Adrenal gland (tissue), 19 donors: ENCODE results near the gene RASL10B. TPM values are rescaled to one million over a fixed set of nuclear protein-coding genes. Genes with fewer than 3 reads are reported as not detected.

Experiments
- DNase-seq, 7 donors: peaks; one replicate each; pipeline ENCODE4 v3.0.0-alpha.2; 2019 to 2020
- H3K27ac ChIP-seq, 5 donors: fragments of 200-600 bp; sonication (generic) in 4 of 5; 1 replicate in 3 of 5; 2 replicates in 2 of 5; pipeline versions ENCODE4 v1.5.1 to v1.8.0; 2016 to 2020; ENCODE audit warnings: mild to moderate bottlenecking in 1 of 5
- H3K27me3 ChIP-seq: fragments of 200-600 bp; 2 replicates; pipeline ENCODE4 v1.8.0; 2021
- H3K36me3 ChIP-seq, 2 donors: fragments of 200-600 bp; replicated peaks in 1 of 2; 1 replicate in 1 of 2; 2 replicates in 1 of 2; pipeline versions ENCODE4 v1.5.1 to v1.8.0; 2018 to 2022
- H3K4me1 ChIP-seq, 2 donors: fragments of 200-600 bp; replicated peaks in 1 of 2; 1 replicate in 1 of 2; 2 replicates in 1 of 2; pipeline versions ENCODE4 v1.5.1 to v1.8.0; 2018 to 2021
- H3K4me3 ChIP-seq, 4 donors: fragments of 200-600 bp; sonication (generic) in 3 of 4; one replicate each; pipeline ENCODE4 v1.5.1; 2016 to 2018
- H3K9me3 ChIP-seq, 3 donors: fragments of 200-600 bp; sonication (generic) in 1 of 3; replicated peaks in 1 of 3; 1 replicate in 2 of 3; 2 replicates in 1 of 3; pipeline versions ENCODE4 v1.5.1 to v1.8.0; 2016 to 2021
- POLR2A ChIP-seq, 2 donors: fragments of 450-650 bp; IDR thresholded peaks; one replicate each; pipeline ENCODE4 v1.6.1; 2017; ENCODE audit warnings: antibody characterized with exemption in 2 of 2, mild to moderate bottlenecking in 2 of 2, moderate library complexity in 1 of 2
- WGBS, 4 donors: extraction: QIAGEN DNeasy Blood & Tissue Kit in 2 of 4; methylation state at CpG; one replicate each; pipeline versions ENCODE4 v1.1.5 to v1.1.7; 2013 to 2017; 5-methylcytosine and 5-hydroxymethylcytosine counted together
- intact Hi-C, 2 donors: fragments of 100-400 bp; cut with DNase I; formaldehyde crosslinking; loops; one replicate each; pipeline versions ENCODE4 v1.14.1 to v1.15.0; 2022 to 2023
- long read RNA-seq, 10 donors: library from polyadenylated mRNA in 3 of 10; unstranded in 2 of 10; stranded (forward) in 1 of 10; transcript quantifications; one replicate each; pipeline ENCODE4 v2.0.0 and lab custom pipeline, GENCODE V29; 2021 to 2026
- polyA plus RNA-seq, 3 donors: library from polyadenylated mRNA; stranded (reverse); fragments of 200-250 nt in 2 of 3; fragments of 350-450 nt in 1 of 3; fragmentation: Illumina TruSeq in 1 of 3; extraction: RNeasy Lipid Tissue Mini Kit (QIAGEN cat#74804) in 1 of 3; gene quantifications; one replicate each; pipeline ENCODE4 v1.2.3, GENCODE V29; 2013 to 2014
- total RNA-seq, 9 donors: library from RNA; depleted of rRNA in 4 of 9; stranded (reverse); fragments of >200 nt in 4 of 9; fragments of 120-200 nt in 1 of 9; fragmentation: NEBNext Ultra II Directional in 1 of 9; extraction: Animal tissue kit (Norgen Biotek cat#: 25700) in 1 of 9; gene quantifications; one replicate each; pipeline versions ENCODE4 v1.1.0 to v1.2.4, GENCODE V29; 2013 to 2023
- TF ChIP-seq, protein P1 (sequence below), 6 experiments: fragments of 450-650 bp in 4 of 6; fragments of 200-600 bp in 2 of 6; sonication (generic) in 1 of 6; IDR thresholded peaks; 1 replicate in 5 of 6; 2 replicates in 1 of 6; pipeline versions ENCODE4 v1.5.1 to v1.8.0; 2016 to 2021; ENCODE audit warnings: antibody characterized with exemption in 6 of 6, mild to moderate bottlenecking in 2 of 6, moderate library complexity in 1 of 6
- donor health status: healthy with polysubstance abuse.
- donor health status: Bipolar disorder and iron deficiency.
- donor health status: DM: yes; HTN: yes; CAD: no.
- donor health status: DM: no; HTN: no; CAD: no.
- donor health status: DM: no; HTN: no; CAD: no.
- donor health status: DM: yes; HTN: yes; CAD: no.

Gene RASL10B, protein sequence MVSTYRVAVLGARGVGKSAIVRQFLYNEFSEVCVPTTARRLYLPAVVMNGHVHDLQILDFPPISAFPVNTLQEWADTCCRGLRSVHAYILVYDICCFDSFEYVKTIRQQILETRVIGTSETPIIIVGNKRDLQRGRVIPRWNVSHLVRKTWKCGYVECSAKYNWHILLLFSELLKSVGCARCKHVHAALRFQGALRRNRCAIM
- total RNA-seq: 1 to 10 TPM; 1.1 to 8.1 (median 3.8) TPM
- 1 to 10 TPM; 1.4 to 1.7 (median 1.5) TPM for polyA plus RNA-seq
- long read RNA-seq, donor 1: 0 reads
- long read RNA-seq, donor 2, partial matches to known transcripts: 0 of 2 reads
- long read RNA-seq, donor 2, other reads (novel, unspliced or antisense): 0 of 2 reads
- long read RNA-seq, donor 3, partial matches to known transcripts: 0 of 1 reads
- long read RNA-seq, donor 3, other reads (novel, unspliced or antisense): 0 of 1 reads
- long read RNA-seq, donor 4: 0 reads
- long read RNA-seq, donor 5, transcript RASL10B-201 (4 exons, 3,205 nt): major isoform, 19 of 20 reads
- long read RNA-seq, donor 5, partial matches to known transcripts: 0 of 20 reads
- long read RNA-seq, donor 5, other reads (novel, unspliced or antisense): 1 of 20 reads
- long read RNA-seq, donor 6: 0 reads
- long read RNA-seq, donor 7: 0 reads
- long read RNA-seq, donor 8, partial matches to known transcripts: 0 of 1 reads
- long read RNA-seq, donor 8, other reads (novel, unspliced or antisense): 0 of 1 reads
- long read RNA-seq, donor 9, partial matches to known transcripts: 0 of 3 reads
- long read RNA-seq, donor 9, other reads (novel, unspliced or antisense): 0 of 3 reads
- long read RNA-seq, donor 10, partial matches to known transcripts: 0 of 1 reads
- long read RNA-seq, donor 10, other reads (novel, unspliced or antisense): 0 of 1 reads

DNA sequence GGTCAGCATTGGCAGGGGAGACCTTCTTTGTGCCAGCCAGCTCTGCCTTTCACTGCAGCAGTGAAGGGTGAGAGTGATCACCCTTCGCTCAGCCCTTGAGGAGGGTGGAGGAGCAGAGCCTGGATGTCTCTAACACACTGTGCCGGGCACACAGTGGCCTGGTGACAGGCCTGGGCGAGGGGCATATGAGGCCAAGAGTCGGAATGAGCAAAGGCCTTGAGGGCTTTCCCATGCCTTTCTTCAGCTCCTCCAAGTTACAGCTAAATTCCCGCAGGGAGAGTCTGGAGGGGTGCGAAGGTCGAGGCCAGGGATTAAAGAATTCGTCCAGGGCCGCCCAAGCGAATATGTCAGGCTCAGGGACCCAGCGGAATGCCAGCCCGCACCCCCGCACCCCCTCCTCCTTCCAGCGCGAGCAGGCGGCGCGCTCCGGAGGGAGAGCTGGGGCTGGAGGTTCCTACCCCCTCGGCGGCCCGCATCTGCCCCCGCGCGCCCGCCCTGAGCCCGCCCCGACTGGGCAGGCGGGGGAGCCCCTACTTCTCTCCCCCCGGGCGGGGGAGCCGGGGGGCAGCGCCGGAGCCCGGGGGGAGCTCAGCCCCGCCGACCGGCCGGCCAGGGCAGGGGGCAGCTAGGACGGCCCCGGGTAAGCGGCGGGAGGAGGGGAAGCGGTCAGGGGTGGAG, at the start of gene RASL10B:
Gene RASL10B (plus strand): TSS at position 401 of the 678 bp plus-strand sequence. CDS start 3,546 bp downstream, outside the sequence.
- Histone ChIP-seq H3K27ac (peak within 1 kb of the TSS in 1 of 5 donors; percentile 15), H3K27me3 (no peaks in the 10 kb centered on the region), H3K4me3 (peak within 1 kb of the TSS in 2 of 4 donors; percentile 65 to 77), H3K4me1 (peaks cover 6 to 8% of the 10 kb centered on the region in 2 donors), H3K9me3 (no peaks in the 10 kb centered on the region), H3K36me3 (peaks cover 0 to 1% of the 10 kb centered on the region in 2 donors)
- TF ChIP-seq, protein P1, sequence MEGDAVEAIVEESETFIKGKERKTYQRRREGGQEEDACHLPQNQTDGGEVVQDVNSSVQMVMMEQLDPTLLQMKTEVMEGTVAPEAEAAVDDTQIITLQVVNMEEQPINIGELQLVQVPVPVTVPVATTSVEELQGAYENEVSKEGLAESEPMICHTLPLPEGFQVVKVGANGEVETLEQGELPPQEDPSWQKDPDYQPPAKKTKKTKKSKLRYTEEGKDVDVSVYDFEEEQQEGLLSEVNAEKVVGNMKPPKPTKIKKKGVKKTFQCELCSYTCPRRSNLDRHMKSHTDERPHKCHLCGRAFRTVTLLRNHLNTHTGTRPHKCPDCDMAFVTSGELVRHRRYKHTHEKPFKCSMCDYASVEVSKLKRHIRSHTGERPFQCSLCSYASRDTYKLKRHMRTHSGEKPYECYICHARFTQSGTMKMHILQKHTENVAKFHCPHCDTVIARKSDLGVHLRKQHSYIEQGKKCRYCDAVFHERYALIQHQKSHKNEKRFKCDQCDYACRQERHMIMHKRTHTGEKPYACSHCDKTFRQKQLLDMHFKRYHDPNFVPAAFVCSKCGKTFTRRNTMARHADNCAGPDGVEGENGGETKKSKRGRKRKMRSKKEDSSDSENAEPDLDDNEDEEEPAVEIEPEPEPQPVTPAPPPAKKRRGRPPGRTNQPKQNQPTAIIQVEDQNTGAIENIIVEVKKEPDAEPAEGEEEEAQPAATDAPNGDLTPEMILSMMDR (IDR thresholded peaks at IDR 0.05): no peak
- no peak for TF ChIP-seq POLR2A (IDR thresholded peaks at IDR 0.05)
- DNase-seq: peak; percentile 56 to 72 (median 62)
- 3 to 29% (median 13%) methylated on average over 4 to 44 of the region's 44 CpGs for WGBS, 4 donors
- intact Hi-C loops: no loop called here

DNA sequence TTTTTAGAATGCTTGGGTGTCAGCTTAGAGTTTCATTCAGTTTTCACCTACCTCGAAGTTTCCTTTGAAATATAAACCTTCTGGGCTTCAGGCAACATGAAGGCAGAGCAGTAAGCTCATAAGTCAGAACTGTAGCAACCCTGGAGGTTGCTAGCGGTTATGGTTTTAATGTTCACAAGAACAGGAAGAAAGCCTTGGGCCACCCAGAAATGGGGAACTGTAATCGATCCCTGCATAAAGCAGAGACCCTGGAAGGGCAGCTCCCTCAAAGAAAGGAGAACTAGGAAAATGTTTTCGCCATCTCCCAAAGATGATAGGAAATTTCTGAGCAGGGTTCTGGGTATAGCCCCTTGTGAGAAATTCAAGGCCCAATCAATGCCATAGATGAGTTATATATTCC, 47.8 kb upstream of the RASL10B start:
- TF ChIP-seq, protein P1 (IDR thresholded peaks at IDR 0.05): no peak
- Histone ChIP-seq H3K36me3 (peaks cover 0 to 18% of the 10 kb centered on the region in 2 donors), H3K27ac (no peak overlapping the region), H3K27me3 (no peaks in the 10 kb centered on the region), H3K4me1 (no peaks in the 10 kb centered on the region), H3K9me3 (no peaks in the 10 kb centered on the region), H3K4me3 (no peak overlapping the region)
- DNase-seq: peak in 1 of 7 donors; percentile 13
- WGBS, 4 donors: 71 to 81% (median 73%) methylated on average over 4 of the region's 4 CpGs
- intact Hi-C loops: no loop called here

DNA sequence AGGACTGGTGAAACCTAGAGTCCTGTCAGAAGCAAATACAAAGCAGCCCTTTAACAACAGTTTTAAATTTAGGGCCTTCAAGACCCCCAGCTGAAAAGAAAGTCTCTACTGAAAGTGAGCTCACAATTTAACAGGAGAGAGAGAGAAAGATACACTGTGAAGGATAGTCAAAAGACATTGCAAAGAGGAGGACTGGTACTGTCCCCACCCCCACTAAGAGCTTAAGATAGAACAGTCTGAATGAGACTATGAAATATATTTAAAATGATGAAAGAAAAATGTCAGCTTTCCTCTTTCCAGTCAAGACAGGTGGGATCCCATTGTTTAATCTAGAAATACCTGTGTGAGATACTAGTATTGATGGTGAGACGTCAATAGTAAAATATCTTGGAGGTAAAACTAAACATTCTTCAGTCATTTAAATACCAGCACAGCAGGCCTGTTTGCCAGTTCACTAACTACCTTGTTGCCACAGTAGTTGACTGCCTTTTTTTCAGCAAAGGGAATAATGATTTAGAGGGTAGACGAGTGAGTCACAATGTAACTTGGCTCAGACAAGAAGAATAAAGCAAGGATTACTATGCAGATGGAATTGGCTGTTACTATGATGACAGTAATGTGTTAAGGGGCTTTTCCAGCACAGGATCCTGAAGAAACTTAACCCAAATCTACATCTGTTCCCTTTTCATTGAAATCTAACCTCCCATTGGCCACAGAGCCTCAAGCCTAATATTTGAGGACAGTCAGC, 47.2 kb upstream of the RASL10B start:
- intact Hi-C loops: no loop called here
- 67 to 75% (median 70%) methylated on average over 2 of the region's 2 CpGs for WGBS, 4 donors
- no peak overlapping the region for H3K27ac ChIP-seq

More for the DNA sequence above, 47.2 kb upstream of the RASL10B start:
- Histone ChIP-seq H3K9me3 (no peaks in the 10 kb centered on the region), H3K27me3 (no peaks in the 10 kb centered on the region), H3K4me1 (no peaks in the 10 kb centered on the region), H3K4me3 (no peak overlapping the region), H3K36me3 (peaks cover 0 to 18% of the 10 kb centered on the region in 2 donors)
- TF ChIP-seq, protein P1 (IDR thresholded peaks at IDR 0.05): no peak
- TF ChIP-seq POLR2A (IDR thresholded peaks at IDR 0.05): no peak
- no peak for DNase-seq
